Activated naive CD8-positive, alpha-beta T cell treated with anti-CD3 and anti-CD28 coated beads for 36 hours (primary cell): Measurements from ENCODE around the gene POLR2H. TPM values are rescaled to one million over a fixed set of nuclear protein-coding genes. Genes with fewer than 3 reads are reported as not detected.
A peak's percentile ranks its signal among the peaks of the same experiment; 100 is the strongest.

Experiments used
- DNase-seq: peaks from one replicate; pipeline ENCODE4 v3.0.0; 2021
- H3K27ac Mint-ChIP-seq: one replicate; pipeline ENCODE4 v1.8.0; 2022; ENCODE audit warnings: mild to moderate bottlenecking, moderate library complexity, mixed read lengths
- H3K27me3 Mint-ChIP-seq: one replicate; pipeline ENCODE4 v1.8.0; 2022; ENCODE audit warnings: mild to moderate bottlenecking, mixed read lengths
- H3K36me3 Mint-ChIP-seq: one replicate; pipeline ENCODE4 v1.8.0; 2021; ENCODE audit warnings: mild to moderate bottlenecking, mixed read lengths
- H3K4me1 Mint-ChIP-seq: one replicate; pipeline ENCODE4 v1.8.0; 2021; ENCODE audit warnings: mixed read lengths
- H3K4me3 Mint-ChIP-seq: one replicate; pipeline ENCODE4 v1.8.0; 2022; ENCODE audit warnings: mild to moderate bottlenecking, moderate library complexity, mixed read lengths
- H3K9me3 Mint-ChIP-seq: one replicate; pipeline ENCODE4 v1.8.0; 2022; ENCODE audit warnings: mixed read lengths
- total RNA-seq, 2 experiments: library from RNA; stranded (reverse); gene quantifications; one replicate each; pipeline ENCODE4 v1.2.3, GENCODE V29; 2021

POLR2H gene
- total RNA-seq, result 100 to 1,000 TPM; 175 to 177 TPM

DNA sequence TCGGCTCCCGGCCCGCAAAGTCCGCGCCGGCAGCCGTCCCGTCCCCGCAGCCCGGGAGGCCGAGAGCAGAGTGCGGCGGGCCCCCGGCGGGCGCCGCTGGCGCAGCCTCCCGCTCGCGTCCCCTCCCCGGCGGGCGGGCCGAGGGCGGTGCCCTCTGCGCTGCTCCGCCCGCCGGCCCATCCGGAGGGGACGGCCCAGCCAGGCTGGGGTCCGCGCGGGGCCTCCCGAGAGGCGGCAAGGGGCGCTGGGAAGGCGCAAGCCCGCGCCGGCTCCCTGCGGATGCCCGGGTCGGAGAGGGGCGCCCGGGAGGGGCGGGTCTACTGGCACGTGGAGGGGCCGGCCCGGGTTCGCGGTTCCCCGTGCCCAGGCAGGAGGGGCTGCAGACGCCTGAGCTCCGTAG is at the start of gene POLR2H, which contains the start of gene CLCN2:
Gene POLR2H (plus strand): TSS at position 179 of the 400 bp plus-strand sequence. CDS start 1,783 bp downstream, outside the sequence.
Gene CLCN2 (minus strand): TSS at position 74 of the 400 bp plus-strand sequence. CDS start 126 bp downstream, outside the sequence.
- peak; percentile 69 for DNase-seq
- no peaks in the 10 kb centered on the region for H3K9me3 Mint-ChIP-seq
- peaks cover 25% of the 10 kb centered on the region for H3K36me3 Mint-ChIP-seq
- H3K4me3 Mint-ChIP-seq, result peak within 1 kb of the TSS; percentile 96
- H3K27ac Mint-ChIP-seq, result peak within 1 kb of the TSS; percentile 92
- H3K27me3 Mint-ChIP-seq, result peaks cover 4% of the 10 kb centered on the region
- peaks cover 28% of the 10 kb centered on the region for H3K4me1 Mint-ChIP-seq

DNA sequence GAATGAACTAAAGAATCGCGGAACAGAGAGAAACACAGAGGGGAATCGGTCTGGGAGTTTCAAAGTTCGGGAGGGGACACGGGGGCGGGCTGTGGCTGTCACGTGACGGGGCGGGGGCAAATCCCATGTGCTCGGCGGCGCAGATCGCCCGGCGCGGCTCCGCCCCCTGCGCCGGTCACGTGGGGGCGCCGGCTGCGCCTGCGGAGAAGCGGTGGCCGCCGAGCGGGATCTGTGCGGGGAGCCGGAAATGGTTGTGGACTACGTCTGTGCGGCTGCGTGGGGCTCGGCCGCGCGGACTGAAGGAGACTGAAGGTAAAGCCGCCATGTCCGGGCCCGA is 47.2 kb upstream of the POLR2H start, which contains the start of gene EIF4G1:
Gene EIF4G1 (plus strand): TSS at position 244 of the 337 bp plus-strand sequence. CDS start 1,191 bp downstream, outside the sequence.
- Mint-ChIP-seq H3K27me3 (no peaks in the 10 kb centered on the region), H3K4me3 (peak within 1 kb of the TSS; percentile 83), H3K36me3 (peaks cover 30% of the 10 kb centered on the region), H3K9me3 (no peaks in the 10 kb centered on the region), H3K4me1 (peaks cover 32% of the 10 kb centered on the region), H3K27ac (peak within 1 kb of the TSS; percentile 88)
- peak; percentile 95 for DNase-seq

DNA sequence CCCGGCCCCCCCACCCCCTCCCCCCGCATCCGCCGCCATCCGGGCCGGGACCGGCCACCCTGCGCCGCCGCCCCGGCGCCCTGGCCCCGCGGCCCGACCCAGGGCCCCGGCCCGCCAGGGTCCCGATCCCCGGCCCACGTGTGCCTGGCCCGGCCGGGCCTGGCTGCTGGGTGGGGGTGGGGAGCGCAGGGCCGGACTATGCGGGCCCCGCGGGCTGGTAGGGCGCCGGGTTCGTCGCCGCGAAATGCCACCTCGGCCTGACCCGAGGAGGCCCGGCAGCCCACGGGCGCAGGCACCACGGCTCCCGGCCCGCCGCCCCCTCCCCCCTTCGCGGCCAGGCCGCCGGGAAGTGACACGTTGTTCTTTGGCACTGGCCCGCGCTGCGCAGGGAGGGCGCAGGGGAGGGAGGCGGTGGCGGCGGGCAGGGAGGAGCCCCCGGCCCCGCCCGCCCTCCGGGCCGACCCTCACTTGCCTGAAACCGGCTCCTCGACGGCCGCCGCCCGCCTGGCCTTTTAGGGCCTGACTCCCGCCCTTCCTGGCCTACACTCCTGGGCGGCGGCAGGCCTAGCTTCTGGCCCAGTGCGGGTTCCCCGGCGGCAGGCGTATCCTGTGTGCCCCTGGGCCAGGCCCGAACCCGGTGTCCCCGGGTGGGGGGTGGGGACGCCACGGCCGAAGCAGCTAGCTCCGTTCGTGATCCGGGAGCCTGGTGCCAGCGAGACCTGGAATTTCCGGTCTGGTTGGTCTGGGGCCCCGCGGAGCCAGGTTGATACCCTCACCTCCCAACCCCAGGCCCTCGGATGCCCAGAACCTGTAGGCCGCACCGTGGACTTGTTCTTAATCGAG is 46.6 kb upstream of the POLR2H start:
- peak overlapping the region; percentile 83 for H3K4me3 Mint-ChIP-seq
- peaks cover 34% of the 10 kb centered on the region for H3K36me3 Mint-ChIP-seq
- H3K27ac Mint-ChIP-seq, result peak overlapping the region; percentile 88
- H3K4me1 Mint-ChIP-seq, result peaks cover 36% of the 10 kb centered on the region
- no peaks in the 10 kb centered on the region for H3K27me3 Mint-ChIP-seq
- H3K9me3 Mint-ChIP-seq, result no peaks in the 10 kb centered on the region
- DNase-seq, result peak; percentile 67

DNA sequence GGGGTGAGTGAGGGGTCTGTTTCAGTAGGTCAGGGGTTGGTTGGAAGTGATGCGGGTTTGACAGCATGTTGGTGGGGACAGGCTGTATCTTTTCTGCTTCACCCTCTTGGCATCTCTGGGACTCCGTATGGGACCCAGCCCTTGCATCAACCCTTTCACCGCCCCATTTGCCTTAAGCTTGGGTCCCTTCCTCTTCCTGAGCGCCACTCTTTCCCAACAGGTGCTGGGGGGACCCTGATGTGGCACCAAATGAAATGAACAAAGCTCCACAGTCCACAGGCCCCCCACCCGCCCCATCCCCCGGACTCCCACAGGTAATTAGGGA is 46.0 kb upstream of the POLR2H start:
- peaks cover 34% of the 10 kb centered on the region for H3K36me3 Mint-ChIP-seq
- H3K4me3 Mint-ChIP-seq, result peak overlapping the region; percentile 83
- H3K27me3 Mint-ChIP-seq, result no peaks in the 10 kb centered on the region
- H3K4me1 Mint-ChIP-seq, result peaks cover 36% of the 10 kb centered on the region
- H3K9me3 Mint-ChIP-seq, result no peaks in the 10 kb centered on the region
- peak overlapping the region; percentile 52 for H3K27ac Mint-ChIP-seq
- no peak for DNase-seq

DNA sequence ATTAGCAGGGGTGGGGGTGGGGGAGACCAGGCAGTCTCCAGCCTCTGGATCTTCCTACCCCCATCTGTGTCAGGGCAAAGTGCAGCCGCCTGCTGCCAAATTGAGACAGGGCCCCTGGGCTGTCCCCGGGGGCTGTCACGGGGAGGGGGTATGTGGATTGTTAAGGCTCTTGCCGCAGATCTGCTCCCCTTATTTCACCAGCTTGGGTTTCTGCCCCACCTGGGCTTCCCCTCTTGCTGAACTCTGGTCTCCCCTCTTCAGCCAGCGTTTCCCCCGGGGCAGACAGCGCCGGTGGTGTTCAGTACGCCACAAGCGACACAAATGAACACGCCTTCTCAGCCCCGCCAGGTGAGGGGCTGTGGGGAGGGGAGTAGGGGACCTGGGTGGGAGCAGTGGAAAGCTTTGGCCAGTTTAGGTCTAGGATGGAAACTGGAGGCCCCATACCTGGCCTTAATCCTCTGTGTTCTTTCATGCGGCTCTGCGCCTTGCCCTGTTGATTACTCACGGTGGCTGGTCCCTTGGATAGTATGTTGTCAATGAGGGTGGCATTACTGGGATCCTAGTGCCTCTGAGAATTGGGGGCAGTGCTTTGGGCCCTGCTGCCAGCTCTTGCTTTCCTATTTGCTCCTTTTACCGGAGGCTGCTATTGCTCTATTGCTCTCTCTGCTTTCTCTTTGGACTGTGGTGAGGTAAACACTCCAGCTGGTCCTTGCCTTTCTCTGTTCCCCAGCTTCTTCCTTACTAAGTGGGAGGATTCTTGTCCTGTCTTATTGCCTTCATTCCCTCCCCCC is 45.4 kb upstream of the POLR2H start:
- peak overlapping the region; percentile 52 for H3K27ac Mint-ChIP-seq
- no peaks in the 10 kb centered on the region for H3K27me3 Mint-ChIP-seq
- H3K4me1 Mint-ChIP-seq, result peaks cover 36% of the 10 kb centered on the region
- H3K4me3 Mint-ChIP-seq, result peak overlapping the region; percentile 83
- no peak for DNase-seq
- no peaks in the 10 kb centered on the region for H3K9me3 Mint-ChIP-seq
- H3K36me3 Mint-ChIP-seq, result peaks cover 38% of the 10 kb centered on the region

DNA sequence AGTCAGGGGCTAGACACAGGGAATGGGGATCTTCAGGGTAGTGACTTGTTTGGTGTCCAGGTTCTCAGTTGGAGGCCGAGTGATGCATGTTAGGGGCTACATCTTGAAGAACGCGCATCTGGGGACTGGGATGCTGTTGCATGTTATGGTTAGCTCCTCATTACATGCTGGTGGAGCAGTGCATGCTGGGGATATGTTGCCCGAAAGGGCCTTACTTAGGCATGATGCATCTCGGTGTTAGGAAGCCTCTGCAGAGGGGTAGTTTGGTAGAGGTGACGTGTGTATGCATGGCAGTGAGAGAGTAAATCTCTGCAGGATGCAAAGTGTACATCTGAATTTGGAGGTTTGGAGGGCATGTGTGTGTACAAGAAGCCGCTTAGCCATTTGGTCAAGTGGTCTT is 44.7 kb upstream of the POLR2H start:
- DNase-seq, result no peak
- Mint-ChIP-seq H3K4me1 (peaks cover 36% of the 10 kb centered on the region), H3K27ac (peak overlapping the region; percentile 52), H3K4me3 (peak overlapping the region; percentile 83), H3K36me3 (peaks cover 45% of the 10 kb centered on the region), H3K27me3 (no peaks in the 10 kb centered on the region), H3K9me3 (no peaks in the 10 kb centered on the region)

DNA sequence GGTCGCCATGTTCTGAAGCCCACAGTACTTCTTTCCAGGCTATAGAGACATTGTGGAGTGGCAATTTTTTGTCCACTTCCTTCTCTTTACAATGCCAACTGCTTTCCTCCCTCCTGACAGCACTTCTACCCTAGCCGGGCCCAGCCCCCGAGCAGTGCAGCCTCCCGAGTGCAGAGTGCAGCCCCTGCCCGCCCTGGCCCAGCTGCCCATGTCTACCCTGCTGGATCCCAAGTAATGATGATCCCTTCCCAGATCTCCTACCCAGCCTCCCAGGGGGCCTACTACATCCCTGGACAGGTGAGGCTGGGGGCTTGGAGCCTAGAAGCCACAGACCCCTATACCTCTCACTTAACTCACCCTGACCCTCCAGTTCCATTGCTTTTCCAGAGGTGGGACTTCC is 44.3 kb upstream of the POLR2H start:
- Mint-ChIP-seq H3K4me3 (peak overlapping the region; percentile 83), H3K4me1 (peaks cover 36% of the 10 kb centered on the region), H3K27ac (peak overlapping the region; percentile 52), H3K9me3 (no peaks in the 10 kb centered on the region), H3K27me3 (no peaks in the 10 kb centered on the region), H3K36me3 (peaks cover 46% of the 10 kb centered on the region)
- DNase-seq, result no peak

DNA sequence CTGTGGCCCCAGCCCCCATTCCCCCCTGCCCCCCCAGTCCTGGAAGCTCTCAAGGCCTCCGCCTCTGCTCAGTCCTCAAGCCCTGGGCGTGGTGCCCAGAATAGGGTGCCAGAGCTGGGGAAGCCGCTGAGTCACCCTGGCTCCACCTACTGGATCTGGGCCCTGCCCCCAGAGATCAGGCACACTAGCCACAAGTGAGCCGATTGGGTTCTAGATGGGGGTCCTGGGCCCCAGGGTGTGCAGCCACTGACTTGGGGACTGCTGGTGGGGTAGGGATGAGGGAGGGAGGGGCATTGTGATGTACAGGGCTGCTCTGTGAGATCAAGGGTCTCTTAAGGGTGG is 41.4 kb upstream of the POLR2H start:
- H3K27ac Mint-ChIP-seq, result no peak overlapping the region
- H3K4me1 Mint-ChIP-seq, result peaks cover 38% of the 10 kb centered on the region
- peaks cover 67% of the 10 kb centered on the region for H3K36me3 Mint-ChIP-seq

DNA sequence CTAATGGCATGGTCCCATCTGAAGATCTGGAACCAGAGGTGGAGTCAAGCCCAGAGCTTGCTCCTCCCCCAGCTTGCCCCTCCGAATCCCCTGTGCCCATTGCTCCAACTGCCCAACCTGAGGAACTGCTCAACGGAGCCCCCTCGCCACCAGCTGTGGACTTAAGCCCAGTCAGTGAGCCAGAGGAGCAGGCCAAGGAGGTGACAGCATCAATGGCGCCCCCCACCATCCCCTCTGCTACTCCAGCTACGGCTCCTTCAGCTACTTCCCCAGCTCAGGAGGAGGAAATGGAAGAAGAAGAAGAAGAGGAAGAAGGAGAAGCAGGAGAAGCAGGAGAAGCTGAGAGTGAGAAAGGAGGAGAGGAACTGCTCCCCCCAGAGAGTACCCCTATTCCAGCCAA is 39.8 kb upstream of the POLR2H start:
- Mint-ChIP-seq H3K9me3 (no peaks in the 10 kb centered on the region), H3K27me3 (no peaks in the 10 kb centered on the region), H3K4me1 (peaks cover 38% of the 10 kb centered on the region), H3K4me3 (no peak overlapping the region), H3K36me3 (peaks cover 67% of the 10 kb centered on the region), H3K27ac (peak overlapping the region; percentile 54)
- DNase-seq, result no peak

More for the DNA sequence above, 41.4 kb upstream of the POLR2H start:
- Mint-ChIP-seq H3K9me3 (no peaks in the 10 kb centered on the region), H3K27me3 (no peaks in the 10 kb centered on the region), H3K4me3 (no peak overlapping the region)
- peak; percentile 58 for DNase-seq

DNA sequence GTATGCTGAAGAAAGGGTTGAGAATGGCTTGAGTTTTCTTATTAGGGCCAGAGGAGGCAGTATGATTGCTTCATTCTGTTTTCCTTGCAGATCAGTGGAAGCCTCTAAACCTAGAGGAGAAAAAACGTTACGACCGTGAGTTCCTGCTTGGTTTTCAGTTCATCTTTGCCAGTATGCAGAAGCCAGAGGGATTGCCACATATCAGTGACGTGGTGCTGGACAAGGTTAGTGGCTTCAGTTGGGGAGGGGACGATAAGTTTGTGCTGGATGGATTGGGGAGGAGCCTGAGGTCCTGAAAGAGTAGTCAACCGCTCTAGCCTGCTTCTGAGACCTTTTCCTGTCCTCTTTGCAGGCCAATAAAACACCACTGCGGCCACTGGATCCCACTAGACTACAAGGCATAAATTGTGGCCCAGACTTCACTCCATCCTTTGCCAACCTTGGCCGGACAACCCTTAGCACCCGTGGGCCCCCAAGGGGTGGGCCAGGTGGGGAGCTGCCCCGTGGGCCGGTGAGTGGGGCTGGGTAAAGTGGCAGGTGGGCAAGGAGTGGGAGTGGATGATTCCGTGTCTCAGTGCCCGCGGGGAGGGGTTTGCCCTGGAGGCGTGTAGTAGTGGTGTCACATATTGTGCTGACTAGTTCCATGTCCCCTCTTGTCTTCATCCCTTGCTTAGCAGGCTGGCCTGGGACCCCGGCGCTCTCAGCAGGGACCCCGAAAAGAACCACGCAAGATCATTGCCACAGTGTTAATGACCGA is 38.6 kb upstream of the POLR2H start:
- no peaks in the 10 kb centered on the region for H3K9me3 Mint-ChIP-seq
- H3K27ac Mint-ChIP-seq, result peak overlapping the region; percentile 80
- peaks cover 63% of the 10 kb centered on the region for H3K36me3 Mint-ChIP-seq
- DNase-seq, result no peak
- H3K27me3 Mint-ChIP-seq, result no peaks in the 10 kb centered on the region
- no peak overlapping the region for H3K4me3 Mint-ChIP-seq
- peaks cover 28% of the 10 kb centered on the region for H3K4me1 Mint-ChIP-seq

DNA sequence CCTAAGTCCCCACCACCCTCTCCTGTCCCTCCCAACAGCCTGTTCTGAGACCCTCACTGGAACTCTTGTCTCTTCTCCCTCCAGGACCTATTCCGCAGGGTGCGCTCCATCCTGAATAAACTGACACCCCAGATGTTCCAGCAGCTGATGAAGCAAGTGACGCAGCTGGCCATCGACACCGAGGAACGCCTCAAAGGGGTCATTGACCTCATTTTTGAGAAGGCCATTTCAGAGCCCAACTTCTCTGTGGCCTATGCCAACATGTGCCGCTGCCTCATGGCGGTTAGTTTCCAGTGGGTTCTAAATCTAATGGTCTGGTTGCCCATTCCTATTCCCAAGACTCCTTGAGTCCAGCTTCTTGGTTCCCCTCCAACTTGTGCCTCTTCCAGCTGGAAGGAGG is 37.8 kb upstream of the POLR2H start:
- no peak for DNase-seq
- Mint-ChIP-seq H3K4me3 (no peak overlapping the region), H3K27me3 (no peaks in the 10 kb centered on the region), H3K9me3 (no peaks in the 10 kb centered on the region), H3K36me3 (peaks cover 67% of the 10 kb centered on the region), H3K27ac (no peak overlapping the region), H3K4me1 (peaks cover 25% of the 10 kb centered on the region)

DNA sequence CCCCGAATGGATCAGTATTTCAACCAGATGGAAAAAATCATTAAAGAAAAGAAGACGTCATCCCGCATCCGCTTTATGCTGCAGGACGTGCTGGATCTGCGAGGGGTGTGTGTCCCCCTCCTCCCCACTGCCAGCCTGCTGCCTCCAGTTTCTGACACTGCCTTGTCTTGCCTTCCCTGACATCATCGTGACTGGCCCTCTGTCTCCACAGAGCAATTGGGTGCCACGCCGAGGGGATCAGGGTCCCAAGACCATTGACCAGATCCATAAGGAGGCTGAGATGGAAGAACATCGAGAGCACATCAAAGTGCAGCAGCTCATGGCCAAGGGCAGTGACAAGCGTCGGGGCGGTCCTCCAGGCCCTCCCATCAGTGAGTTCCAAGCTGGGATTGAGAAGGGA is 36.2 kb upstream of the POLR2H start:
- Mint-ChIP-seq H3K4me3 (no peak overlapping the region), H3K9me3 (no peaks in the 10 kb centered on the region), H3K27ac (peak overlapping the region; percentile 38), H3K4me1 (peaks cover 19% of the 10 kb centered on the region), H3K27me3 (no peaks in the 10 kb centered on the region), H3K36me3 (peaks cover 73% of the 10 kb centered on the region)
- DNase-seq, result no peak

DNA sequence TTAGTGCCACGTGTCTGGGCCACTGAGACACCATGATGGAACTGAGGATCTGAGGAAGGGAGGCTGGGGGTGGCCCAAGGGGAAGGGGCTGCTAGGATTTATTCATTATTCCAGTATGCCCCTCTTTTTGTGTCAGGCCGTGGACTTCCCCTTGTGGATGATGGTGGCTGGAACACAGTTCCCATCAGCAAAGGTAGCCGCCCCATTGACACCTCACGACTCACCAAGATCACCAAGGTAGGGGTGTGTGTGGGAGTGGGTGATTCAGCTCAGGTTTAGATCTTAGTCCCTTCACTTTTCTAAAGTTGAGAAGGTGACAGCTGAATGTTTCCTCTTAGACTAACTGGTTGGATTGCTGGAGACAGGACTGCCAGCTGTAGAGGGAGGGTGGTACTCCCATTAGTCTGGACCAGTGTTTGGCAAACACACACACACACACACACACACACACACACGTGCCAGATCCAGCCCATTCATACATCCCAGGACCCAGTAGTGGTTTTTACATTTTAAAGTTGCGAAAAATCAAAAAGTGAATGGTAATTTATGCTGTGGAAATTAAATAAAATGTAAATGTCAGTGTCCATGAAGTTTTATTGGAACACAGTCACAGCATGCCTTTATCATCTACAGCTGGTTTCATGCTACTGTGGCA is 35.7 kb upstream of the POLR2H start:
- H3K36me3 Mint-ChIP-seq, result peaks cover 73% of the 10 kb centered on the region
- peak; percentile 26 for DNase-seq
- H3K4me3 Mint-ChIP-seq, result no peak overlapping the region
- H3K27me3 Mint-ChIP-seq, result no peaks in the 10 kb centered on the region
- peaks cover 19% of the 10 kb centered on the region for H3K4me1 Mint-ChIP-seq
- H3K9me3 Mint-ChIP-seq, result no peaks in the 10 kb centered on the region
- H3K27ac Mint-ChIP-seq, result peak overlapping the region; percentile 71

DNA sequence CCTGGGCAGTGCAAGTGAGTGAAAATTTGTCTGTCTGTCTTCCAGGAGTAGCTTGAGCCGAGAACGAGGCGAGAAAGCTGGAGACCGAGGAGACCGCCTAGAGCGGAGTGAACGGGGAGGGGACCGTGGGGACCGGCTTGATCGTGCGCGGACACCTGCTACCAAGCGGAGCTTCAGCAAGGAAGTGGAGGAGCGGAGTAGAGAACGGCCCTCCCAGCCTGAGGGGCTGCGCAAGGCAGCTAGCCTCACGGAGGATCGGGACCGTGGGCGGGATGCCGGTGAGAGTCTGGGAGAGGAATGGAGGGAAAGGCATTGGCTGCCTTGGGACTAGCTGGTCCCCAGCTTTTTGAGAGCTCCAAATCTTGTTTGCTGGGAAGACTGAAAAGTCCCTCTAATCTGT is 34.3 kb upstream of the POLR2H start:
- peaks cover 23% of the 10 kb centered on the region for H3K4me1 Mint-ChIP-seq
- no peak overlapping the region for H3K4me3 Mint-ChIP-seq
- DNase-seq, result no peak
- H3K9me3 Mint-ChIP-seq, result no peaks in the 10 kb centered on the region
- peaks cover 76% of the 10 kb centered on the region for H3K36me3 Mint-ChIP-seq
- H3K27ac Mint-ChIP-seq, result peak overlapping the region; percentile 40
- no peaks in the 10 kb centered on the region for H3K27me3 Mint-ChIP-seq
